ENCODE measurements around the gene HSPA1B.

GRCh38 chr6:31806470-31807272, 20.9 kb upstream of the HSPA1B start, which contains the start of gene LSM2:
- TF ChIP-seq, protein P1, sequence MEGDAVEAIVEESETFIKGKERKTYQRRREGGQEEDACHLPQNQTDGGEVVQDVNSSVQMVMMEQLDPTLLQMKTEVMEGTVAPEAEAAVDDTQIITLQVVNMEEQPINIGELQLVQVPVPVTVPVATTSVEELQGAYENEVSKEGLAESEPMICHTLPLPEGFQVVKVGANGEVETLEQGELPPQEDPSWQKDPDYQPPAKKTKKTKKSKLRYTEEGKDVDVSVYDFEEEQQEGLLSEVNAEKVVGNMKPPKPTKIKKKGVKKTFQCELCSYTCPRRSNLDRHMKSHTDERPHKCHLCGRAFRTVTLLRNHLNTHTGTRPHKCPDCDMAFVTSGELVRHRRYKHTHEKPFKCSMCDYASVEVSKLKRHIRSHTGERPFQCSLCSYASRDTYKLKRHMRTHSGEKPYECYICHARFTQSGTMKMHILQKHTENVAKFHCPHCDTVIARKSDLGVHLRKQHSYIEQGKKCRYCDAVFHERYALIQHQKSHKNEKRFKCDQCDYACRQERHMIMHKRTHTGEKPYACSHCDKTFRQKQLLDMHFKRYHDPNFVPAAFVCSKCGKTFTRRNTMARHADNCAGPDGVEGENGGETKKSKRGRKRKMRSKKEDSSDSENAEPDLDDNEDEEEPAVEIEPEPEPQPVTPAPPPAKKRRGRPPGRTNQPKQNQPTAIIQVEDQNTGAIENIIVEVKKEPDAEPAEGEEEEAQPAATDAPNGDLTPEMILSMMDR (IDR thresholded peaks at IDR 0.05; ENCODE audit: insufficient read depth, low read length), result no peak
- TF ChIP-seq POLR2AphosphoS5 (IDR thresholded peaks at IDR 0.05; ENCODE audit: low read depth) (peak; percentile 80), GABPA (IDR thresholded peaks at IDR 0.05; ENCODE audit: low read depth) (no peak)
- TF ChIP-seq, protein P2, sequence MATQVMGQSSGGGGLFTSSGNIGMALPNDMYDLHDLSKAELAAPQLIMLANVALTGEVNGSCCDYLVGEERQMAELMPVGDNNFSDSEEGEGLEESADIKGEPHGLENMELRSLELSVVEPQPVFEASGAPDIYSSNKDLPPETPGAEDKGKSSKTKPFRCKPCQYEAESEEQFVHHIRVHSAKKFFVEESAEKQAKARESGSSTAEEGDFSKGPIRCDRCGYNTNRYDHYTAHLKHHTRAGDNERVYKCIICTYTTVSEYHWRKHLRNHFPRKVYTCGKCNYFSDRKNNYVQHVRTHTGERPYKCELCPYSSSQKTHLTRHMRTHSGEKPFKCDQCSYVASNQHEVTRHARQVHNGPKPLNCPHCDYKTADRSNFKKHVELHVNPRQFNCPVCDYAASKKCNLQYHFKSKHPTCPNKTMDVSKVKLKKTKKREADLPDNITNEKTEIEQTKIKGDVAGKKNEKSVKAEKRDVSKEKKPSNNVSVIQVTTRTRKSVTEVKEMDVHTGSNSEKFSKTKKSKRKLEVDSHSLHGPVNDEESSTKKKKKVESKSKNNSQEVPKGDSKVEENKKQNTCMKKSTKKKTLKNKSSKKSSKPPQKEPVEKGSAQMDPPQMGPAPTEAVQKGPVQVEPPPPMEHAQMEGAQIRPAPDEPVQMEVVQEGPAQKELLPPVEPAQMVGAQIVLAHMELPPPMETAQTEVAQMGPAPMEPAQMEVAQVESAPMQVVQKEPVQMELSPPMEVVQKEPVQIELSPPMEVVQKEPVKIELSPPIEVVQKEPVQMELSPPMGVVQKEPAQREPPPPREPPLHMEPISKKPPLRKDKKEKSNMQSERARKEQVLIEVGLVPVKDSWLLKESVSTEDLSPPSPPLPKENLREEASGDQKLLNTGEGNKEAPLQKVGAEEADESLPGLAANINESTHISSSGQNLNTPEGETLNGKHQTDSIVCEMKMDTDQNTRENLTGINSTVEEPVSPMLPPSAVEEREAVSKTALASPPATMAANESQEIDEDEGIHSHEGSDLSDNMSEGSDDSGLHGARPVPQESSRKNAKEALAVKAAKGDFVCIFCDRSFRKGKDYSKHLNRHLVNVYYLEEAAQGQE (IDR thresholded peaks at IDR 0.05; ENCODE audit: insufficient replicate concordance, low read depth), result no peak
